Motor neuron (in vitro differentiated cells): ENCODE measurements around the gene CYP2F1. TPM values are rescaled to one million over a fixed set of nuclear protein-coding genes. Genes with fewer than 3 reads are reported as not detected.
A peak's percentile ranks its signal among the peaks of the same experiment; 100 is the strongest.
"Not testable (repeated sequence)": the region's sequence is repeated elsewhere in the genome, so short reads cannot be mapped to it uniquely, and the experiment has no call there.

Source experiments
- ATAC-seq, 8 experiments: fragments of 200-7000 bp; cut with Tn5 transposase; replicated peaks in 6 of 8; 2 replicates each; pipeline ENCODE4 v1.8.0; 2021; ENCODE audit warnings: mild to moderate bottlenecking in 8 of 8, moderate library complexity in 8 of 8
- H3K27ac ChIP-seq, 2 donors: fragments of 250-450 bp; sonication (Bioruptor Pico); 2 replicates each; pipeline ENCODE4 v1.9.0; 2021; ENCODE audit warnings: antibody characterized with exemption in 2 of 2, mild to moderate bottlenecking in 2 of 2, moderate library complexity in 1 of 2
- H3K4me1 ChIP-seq, 2 donors: fragments of 250-450 bp; sonication (Bioruptor Pico); replicated peaks in 1 of 2; 2 replicates each; pipeline ENCODE4 v1.6.1; 2021; ENCODE audit warnings: antibody characterized with exemption in 2 of 2, mild to moderate bottlenecking in 2 of 2, moderate library complexity in 1 of 2
- H3K4me3 ChIP-seq, 5 donors: fragments of 250-450 bp; sonication (Bioruptor Pico); 2 replicates each; pipeline ENCODE4 v1.9.0; 2021; ENCODE audit warnings: antibody characterized with exemption in 5 of 5, mild to moderate bottlenecking in 5 of 5, moderate library complexity in 4 of 5
- WGBS, 10 experiments: fragments of 450-650 bp; shearing (Covaris generic); methylation state at CpG; one replicate each; pipeline ENCODE4 v1.0.0; 2022; 5-methylcytosine and 5-hydroxymethylcytosine counted together
- in situ Hi-C, 9 experiments: fragments of 400-800 bp; cut with MboI; loops; one replicate each; pipeline ENCODE4 v1.15.0; 2021; ENCODE audit warnings: low sequenced_read_pairs in 9 of 9, low pct_unique_long_range_greater_than_20kb in 2 of 9; ENCODE audit not compliant: unreplicated experiment in 9 of 9
- total RNA-seq, 8 experiments: library from RNA; unstranded; fragments of 300-600 nt; gene quantifications; 2 replicates each; pipeline versions ENCODE4 v1.2.3 to v1.2.4, GENCODE V29; 2022

CYP2F1 gene
- total RNA-seq, 8 experiments from 2014 or later: 0.18 to 4.2 (median 1.4) TPM; not detected in 3

DNA sequence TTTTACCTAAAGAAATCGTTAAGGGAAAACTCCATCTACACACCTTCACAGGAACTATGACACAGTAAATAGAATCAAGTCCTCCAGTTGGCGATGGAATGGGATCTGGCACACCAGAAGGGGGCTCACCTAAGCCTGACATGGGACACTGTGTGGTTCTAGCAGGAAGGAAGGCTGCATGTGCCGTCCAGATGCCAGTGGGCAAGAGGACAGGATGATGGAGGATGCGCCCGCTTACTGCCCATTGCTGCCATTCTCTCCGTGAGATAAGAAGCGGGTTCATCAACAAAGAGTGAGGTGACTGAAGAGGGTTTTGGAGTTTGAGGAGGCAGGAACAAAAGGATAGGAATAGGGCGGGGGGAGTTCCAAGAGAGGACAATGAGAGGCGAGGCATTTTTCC is 2.9 kb upstream of the CYP2F1 start:
- no peak overlapping the region for H3K27ac ChIP-seq
- WGBS, 10 experiments: 20 to 85% (median 69%) methylated on average over 1 to 9 of the region's 9 CpGs; no CpG with 5 or more reads in 2 of the 10 experiments
- in situ Hi-C loops: no loop called here
- ATAC-seq: no peak
- H3K4me1 ChIP-seq: no peaks in the 10 kb centered on the region
- H3K4me3 ChIP-seq: no peak overlapping the region

DNA sequence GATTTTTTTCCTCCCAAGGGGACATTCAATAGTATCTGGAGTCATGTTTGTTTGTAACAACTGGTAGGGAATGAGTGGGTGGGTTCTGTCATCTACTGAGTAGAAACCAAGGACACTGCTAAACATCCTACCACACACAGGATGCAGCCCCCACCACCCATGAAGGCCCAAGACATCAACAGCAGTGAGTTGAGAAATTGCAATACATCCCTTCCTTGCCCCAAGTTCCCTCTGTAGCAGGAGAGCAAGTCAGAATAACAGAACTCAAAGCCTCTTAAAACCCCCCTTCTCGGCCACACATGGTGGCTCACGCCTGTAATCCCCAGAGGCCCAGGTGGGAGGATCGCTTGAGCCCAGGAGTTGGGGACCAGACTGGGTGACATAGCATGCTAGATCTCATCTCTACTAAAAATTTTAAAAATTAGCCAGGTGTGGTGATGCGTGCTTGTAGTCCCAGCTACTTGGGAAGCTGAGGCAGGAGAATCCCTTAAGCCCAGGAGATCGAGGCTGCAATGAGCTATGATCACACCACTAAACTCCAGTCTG is 2.4 kb upstream of the CYP2F1 start:
- Histone ChIP-seq H3K4me3 (no peak overlapping the region), H3K27ac (no peak overlapping the region), H3K4me1 (no peaks in the 10 kb centered on the region)
- WGBS, 10 experiments: 40 to 92% (median 74%) methylated on average over 1 to 3 of the region's 5 CpGs; no CpG with 5 or more reads in 7 of the 10 experiments
- in situ Hi-C loops: no loop called here
- ATAC-seq: no peak

DNA sequence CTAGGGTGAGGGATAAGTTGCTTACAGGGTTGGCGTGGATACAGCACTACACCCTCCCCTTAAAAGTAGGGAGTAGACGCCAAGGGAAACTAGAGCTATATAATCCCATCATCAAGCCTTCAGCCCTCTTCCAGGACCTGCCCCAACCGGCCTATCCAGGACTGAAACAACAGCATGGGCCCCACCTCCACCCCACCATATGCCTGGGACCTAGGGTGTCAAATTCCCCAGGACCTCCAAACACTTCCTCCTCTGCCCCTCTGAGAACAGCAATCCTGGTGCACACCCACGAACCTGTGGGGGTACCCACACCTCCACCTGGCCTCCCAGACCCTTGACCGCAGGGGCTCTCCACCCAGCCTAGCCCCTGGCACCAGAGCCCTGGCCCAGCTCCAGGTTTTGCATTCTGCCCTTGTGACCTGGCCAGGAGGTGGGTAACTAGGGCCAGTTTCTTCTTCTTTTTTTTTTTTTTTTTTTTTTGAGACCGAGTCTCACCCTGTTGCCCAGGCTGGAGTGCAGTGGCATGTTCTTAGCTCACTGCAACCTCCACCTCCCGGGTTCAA is 1.4 kb upstream of the CYP2F1 start:
- WGBS, 10 experiments: 40 to 71% (median 50%) methylated on average over 1 to 2 of the region's 7 CpGs; no CpG with 5 or more reads in 6 of the 10 experiments
- in situ Hi-C loops: no loop called here
- Histone ChIP-seq H3K27ac (no peak overlapping the region), H3K4me3 (no peak overlapping the region), H3K4me1 (no peaks in the 10 kb centered on the region)
- ATAC-seq: no peak

- no peak for ATAC-seq
- in situ Hi-C loops: no loop called here
- no peak overlapping the region for H3K27ac ChIP-seq
- no peaks in the 10 kb centered on the region for H3K4me1 ChIP-seq
- 50 to 58% (median 54%) methylated on average over 2 of the region's 8 CpGs; no CpG with 5 or more reads in 6 of the 10 experiments for WGBS, 10 experiments
- no peak overlapping the region for H3K4me3 ChIP-seq
These were observed 2.0 kb downstream of the CYP2F1 start for GRCh38 chr19:41116261-41116660.

DNA sequence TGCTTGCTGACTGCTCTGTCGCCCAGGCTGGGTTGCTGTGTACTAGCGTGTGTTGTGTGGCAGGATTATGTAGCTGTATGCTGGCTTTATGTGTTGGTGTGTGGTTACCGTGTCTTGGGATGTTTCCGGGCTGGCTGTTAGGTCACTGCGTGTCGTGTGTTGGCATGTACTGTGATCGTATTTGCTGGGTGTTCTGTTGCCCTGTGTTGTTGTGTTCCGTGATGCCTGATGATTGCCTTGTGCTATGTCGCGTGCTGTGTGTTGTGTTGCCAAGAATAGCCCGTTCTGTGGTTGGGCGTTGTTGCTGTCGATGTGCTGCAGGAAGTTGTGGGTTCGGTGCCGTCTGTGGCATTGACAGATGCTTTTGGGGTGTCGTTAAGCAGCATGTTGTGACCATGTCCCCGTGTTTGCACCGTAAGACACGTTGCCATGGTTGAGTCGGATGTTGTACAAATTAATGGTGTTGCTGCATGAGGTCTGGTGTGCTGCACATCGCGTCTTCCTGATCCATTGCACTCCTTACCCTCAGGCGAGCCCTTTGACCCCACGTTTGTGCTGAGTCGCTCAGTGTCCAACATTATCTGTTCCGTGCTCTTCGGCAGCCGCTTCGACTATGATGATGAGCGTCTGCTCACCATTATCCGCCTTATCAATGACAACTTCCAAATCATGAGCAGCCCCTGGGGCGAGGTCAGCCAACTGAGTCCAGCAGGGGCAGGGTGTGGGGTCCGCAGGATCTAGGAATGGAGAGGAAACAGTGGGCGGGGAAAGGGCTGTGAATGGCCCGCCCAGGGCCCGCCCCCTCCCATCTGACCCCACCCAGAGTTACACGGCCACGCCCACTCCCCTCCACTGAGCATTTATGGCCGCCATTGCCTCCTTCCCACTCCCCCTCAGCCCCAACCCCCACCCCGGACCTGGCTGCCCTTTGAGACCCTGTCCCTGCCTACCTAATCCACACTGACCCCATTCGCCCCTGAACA is 7.0 kb downstream of the CYP2F1 start:
- H3K4me3 ChIP-seq, H3K4me1 ChIP-seq, H3K27ac ChIP-seq, in situ Hi-C loops, ATAC-seq: not testable (repeated sequence)
- 67 to 93% (median 73%) methylated on average over 2 to 5 of the region's 41 CpGs; no CpG with 5 or more reads in 5 of the 10 experiments for WGBS, 10 experiments

- in situ Hi-C loops: not testable (repeated sequence)
These were observed 8.6 kb downstream of the CYP2F1 start for GRCh38 chr19:41122846-41123245.

GRCh38 chr19:41123716-41124294 is 9.6 kb downstream of the CYP2F1 start:
- 40 to 100% (median 83%) methylated on average over 1 to 9 of the region's 11 CpGs; no CpG with 5 or more reads in 3 of the 10 experiments for WGBS, 10 experiments
- no peak for ATAC-seq
- in situ Hi-C loops: no loop called here

More at GRCh38 chr19:41122846-41123245, 8.6 kb downstream of the CYP2F1 start:
- not testable (repeated sequence) for H3K4me3 ChIP-seq, H3K4me1 ChIP-seq, ATAC-seq, H3K27ac ChIP-seq
- WGBS, 10 experiments: 44 to 100% (median 80%) methylated on average over 1 to 7 of the region's 13 CpGs; no CpG with 5 or more reads in 1 of the 10 experiments

DNA sequence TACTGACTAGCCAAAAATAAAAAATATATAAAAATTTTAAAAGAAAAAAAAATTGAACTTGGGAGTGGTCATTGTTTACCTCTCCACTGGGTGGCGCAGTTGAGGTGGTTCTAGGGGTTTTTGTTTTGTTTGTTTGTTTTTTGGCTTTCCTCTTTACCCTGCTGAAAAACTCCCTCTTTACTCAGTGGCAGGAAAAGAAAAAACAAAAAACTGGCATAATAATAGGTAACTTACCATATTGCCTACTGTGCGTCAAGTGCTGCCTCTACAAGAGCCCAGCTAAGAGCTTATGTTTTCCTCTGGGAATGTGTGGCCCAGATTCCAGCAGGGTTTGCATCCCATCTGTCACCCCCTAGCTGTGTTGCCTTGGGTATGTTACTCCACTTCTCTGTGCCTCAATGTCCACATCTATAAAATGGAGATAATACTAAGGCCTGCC is 12.6 kb downstream of the CYP2F1 start:
- 0 to 86% (median 38%) methylated on average over 1 to 2 of the region's 2 CpGs; no CpG with 5 or more reads in 1 of the 10 experiments for WGBS, 10 experiments
- H3K27ac ChIP-seq, H3K4me3 ChIP-seq, H3K4me1 ChIP-seq, in situ Hi-C loops, ATAC-seq: not testable (repeated sequence)

More at GRCh38 chr19:41123716-41124294, 9.6 kb downstream of the CYP2F1 start:
- Histone ChIP-seq H3K27ac (no peak overlapping the region), H3K4me3 (no peak overlapping the region), H3K4me1 (no peaks in the 10 kb centered on the region)

- ATAC-seq: not testable (repeated sequence)
These were observed 13.1 kb downstream of the CYP2F1 start for GRCh38 chr19:41127362-41127761.

DNA sequence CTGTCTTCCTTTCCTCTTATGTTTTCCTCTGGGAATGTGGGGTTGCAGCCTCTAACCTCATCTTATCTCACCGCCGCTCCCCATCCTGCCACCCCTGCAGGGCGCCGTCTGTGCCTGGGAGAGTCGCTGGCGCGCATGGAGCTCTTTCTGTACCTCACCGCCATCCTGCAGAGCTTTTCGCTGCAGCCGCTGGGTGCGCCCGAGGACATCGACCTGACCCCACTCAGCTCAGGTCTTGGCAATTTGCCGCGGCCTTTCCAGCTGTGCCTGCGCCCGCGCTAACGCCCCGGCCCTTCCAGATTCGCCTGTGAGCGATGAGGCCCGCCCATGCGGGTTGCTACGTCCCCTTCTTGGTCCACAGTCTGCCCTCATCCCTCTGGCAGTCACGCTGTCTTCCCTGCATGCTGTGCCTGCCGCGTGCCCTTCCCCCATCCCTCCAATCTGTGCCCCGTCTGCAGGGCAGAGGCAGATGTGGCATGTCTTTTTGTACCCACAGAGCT is 13.6 kb downstream of the CYP2F1 start:
- peak; percentile 84 to 98 (median 96) for ATAC-seq
- H3K4me1 ChIP-seq, H3K4me3 ChIP-seq, in situ Hi-C loops, H3K27ac ChIP-seq: not testable (repeated sequence)
- WGBS, 10 experiments: no CpG with 5 or more reads among the region's 29 CpGs

More at GRCh38 chr19:41127362-41127761, 13.1 kb downstream of the CYP2F1 start:
- H3K4me3 ChIP-seq, H3K27ac ChIP-seq, in situ Hi-C loops, H3K4me1 ChIP-seq: not testable (repeated sequence)
- WGBS, 10 experiments: 60 to 100% (median 84%) methylated on average over 1 to 4 of the region's 7 CpGs; no CpG with 5 or more reads in 4 of the 10 experiments

DNA sequence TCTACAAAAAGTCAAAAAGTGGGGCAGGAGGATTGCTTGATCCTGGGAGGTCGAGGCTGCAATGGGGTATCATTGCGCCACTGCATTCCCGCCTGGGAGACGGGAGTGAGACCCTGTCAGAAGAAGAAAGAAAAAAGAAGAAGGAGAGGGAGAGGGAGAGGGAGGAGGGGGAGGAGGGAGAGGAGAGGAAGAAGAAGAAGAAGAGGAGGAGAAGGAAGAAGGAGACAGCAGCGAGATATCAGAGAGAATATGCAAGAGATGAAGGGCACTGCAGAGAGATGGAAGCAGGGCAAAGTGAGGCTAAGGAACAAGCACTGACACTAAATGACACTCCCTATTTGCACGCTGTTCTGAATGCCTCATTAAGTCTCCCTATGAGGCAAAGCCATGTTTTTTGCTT is 14.5 kb downstream of the CYP2F1 start:
- ATAC-seq: no peak
- Histone ChIP-seq H3K27ac (no peak overlapping the region), H3K4me1 (no peaks in the 10 kb centered on the region), H3K4me3 (no peak overlapping the region)
- 38 to 84% (median 71%) methylated on average over 1 to 6 of the region's 6 CpGs; no CpG with 5 or more reads in 2 of the 10 experiments for WGBS, 10 experiments
- in situ Hi-C loops: no loop called here

GRCh38 chr19:41131186-41131585 is 17.0 kb downstream of the CYP2F1 start:
- H3K4me1 ChIP-seq: peaks cover 0 to 3% of the 10 kb centered on the region in 2 donors
- no peak overlapping the region for H3K27ac ChIP-seq
- H3K4me3 ChIP-seq: no peak overlapping the region
- WGBS, 10 experiments: 0 to 73% (median 44%) methylated on average over 1 to 3 of the region's 5 CpGs; no CpG with 5 or more reads in 6 of the 10 experiments
- in situ Hi-C loops: no loop called here
- ATAC-seq: no peak
